ENCODE measurements around the gene SLC7A5.
A peak's percentile ranks its signal among the peaks of the same experiment; 100 is the strongest.
"Not testable (repeated sequence)": the region's sequence is repeated elsewhere in the genome, so short reads cannot be mapped to it uniquely, and the experiment has no call there.

The SLC7A5 gene

DNA sequence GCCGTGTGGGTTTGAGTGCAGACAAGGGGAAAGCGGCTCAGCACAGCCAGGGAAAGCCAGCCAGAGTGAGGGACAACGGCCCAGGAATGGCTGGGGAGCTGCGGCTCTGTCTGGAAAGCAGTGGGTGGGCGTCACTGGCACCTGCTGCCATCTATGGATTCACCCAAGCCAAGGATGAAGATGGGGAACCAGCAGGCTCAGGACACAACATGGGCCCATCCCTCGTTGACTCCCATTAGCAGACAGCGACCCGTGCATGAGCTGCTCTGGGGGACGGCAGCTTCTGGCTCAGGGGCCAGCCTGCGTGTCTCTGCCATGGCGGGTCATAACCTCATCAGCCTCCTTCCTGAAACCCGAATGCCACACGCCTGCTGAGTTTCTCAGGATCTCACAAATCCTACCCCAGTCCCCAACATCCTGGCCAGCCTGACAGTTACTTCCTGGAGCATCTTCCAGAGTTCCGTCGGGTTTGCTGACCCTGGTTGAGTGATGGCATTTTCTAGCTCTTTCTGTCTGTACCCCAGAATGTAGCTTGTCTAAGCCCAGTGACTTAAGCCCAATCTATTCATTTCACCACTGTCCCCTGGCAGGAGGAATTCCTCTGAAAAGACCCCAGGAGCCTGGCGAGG lies 50.7 kb downstream of the SLC7A5 start:
- DNase-seq, result no peak

DNA sequence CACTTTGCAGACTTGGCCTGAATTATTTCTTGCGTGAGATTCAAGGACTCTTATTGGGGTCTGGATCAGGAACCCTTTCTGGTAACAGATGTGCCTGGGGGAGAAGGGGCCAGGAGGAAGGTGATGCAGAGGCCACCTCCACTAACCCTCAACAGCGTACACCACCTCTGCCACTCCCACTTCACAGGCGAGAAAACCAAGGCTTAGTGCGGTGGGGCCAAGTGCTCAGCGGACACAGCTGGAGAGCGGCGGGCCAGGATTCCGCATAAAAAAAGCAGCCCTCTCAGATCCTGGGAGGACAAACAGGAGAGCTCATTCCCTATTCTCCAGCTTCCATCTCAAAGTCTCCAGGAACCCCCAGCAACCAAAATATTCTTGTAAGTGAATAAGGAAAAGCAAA lies 51.4 kb downstream of the SLC7A5 start:
- no peak for DNase-seq

DNA sequence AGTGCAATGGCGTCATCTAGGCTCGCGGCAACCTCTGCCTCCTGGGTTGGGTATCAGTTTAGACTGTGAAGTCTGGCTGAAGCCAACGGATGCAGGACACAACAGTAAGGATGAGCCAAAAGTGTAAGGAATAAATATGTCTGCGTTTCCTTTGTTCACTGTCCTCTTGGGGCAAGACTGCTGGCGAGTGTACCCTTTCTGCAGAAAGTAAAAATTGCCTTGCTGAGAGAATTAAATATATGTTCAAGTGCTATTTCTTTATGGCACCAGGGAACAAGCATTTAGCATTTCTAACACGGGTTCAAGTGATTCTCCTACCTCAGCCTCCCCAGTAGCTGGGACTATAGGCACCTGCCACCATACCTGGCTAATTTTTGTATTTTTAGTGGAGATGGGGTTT lies 51.9 kb downstream of the SLC7A5 start:
- DNase-seq, result not testable (repeated sequence)

DNA sequence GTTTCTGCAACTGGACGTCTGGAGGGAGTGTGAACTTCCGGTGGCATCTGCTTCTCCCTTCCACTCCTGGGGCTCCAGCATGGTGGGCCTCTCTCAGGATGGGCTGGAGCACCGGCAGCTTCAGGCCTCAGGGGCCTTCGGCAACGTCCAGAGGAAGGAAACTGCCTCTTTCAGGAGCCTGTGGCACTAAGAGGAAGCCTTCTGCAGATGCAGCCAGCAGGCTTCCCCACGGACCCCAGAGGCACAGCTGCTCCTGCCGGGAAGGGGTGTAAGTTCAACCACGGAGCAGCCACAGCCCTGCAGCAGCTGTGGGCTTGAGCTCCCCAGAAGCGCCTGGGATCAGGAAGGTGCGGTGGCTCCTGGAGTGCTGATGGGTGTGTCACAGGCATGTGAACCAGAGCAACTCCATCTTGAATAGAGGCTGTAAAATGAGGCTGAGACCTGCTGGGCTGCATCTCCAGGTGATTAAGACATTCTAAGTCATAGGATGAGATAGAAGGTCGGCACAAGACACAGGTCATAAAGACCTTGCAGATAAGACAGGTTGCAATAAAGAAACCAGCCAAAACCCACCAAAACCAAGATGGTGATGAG lies 52.7 kb downstream of the SLC7A5 start:
- DNase-seq, result no peak

DNA sequence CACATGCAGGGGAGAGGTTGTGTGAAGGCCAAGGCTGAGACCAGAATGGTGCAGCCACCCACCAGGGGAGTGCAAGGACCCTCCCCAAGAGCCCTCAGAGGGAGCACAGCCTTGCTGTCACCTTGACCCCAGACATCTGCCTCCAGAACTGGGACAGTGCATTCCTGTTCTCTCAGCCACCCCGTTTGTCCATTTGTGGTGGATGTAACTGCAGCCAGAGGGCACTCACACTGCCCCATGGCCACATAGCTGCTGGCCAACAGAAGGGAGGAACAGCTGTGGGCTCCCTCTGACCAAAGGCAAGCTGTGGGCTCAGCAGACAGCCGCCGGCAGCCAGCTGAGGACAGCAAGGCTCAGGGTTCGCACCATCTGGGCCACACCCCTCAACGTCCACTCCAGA lies 53.7 kb downstream of the SLC7A5 start:
- no peak for DNase-seq

DNA sequence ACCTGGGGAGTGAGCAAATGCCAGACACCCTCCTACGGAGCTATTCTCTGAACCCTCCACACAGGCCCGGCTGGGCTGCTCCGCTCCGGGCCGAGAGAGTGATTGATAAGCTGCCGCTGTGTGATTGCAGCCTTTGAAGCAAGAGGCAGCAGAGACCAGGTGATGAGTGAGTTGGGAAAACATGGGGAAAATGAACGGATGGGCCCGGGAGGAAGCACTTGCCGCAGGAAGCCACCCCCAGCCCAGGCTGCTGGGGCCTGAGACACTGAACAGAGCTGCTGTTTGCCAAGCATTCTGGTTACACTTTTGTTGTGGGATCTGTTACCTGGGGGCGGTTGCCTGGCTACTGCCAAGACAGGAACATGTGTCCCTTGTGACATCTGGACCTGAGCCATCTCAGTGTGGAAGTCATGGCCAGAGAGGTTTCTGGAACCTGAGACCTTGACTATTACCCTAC lies 57.1 kb downstream of the SLC7A5 start:
- DNase-seq, result no peak

DNA sequence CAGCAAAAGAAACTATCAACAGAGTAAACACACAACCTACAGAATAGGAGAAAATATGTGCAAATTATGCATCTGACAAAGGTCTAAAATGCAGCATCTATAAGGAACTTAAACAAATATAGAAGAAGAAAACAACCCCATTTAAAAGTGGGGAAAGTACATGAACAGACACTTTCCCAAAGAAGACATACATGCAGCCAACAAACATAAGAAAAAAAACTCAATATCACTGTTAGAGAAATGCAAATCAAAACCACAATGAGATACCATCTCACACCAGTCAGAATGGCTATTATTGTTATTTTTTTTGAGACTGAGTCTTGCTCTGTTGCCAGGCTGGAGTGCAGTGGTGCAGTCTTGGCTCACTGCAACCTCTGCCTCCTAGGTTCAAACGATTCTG lies 57.9 kb downstream of the SLC7A5 start:
- DNase-seq, result not testable (repeated sequence)

DNA sequence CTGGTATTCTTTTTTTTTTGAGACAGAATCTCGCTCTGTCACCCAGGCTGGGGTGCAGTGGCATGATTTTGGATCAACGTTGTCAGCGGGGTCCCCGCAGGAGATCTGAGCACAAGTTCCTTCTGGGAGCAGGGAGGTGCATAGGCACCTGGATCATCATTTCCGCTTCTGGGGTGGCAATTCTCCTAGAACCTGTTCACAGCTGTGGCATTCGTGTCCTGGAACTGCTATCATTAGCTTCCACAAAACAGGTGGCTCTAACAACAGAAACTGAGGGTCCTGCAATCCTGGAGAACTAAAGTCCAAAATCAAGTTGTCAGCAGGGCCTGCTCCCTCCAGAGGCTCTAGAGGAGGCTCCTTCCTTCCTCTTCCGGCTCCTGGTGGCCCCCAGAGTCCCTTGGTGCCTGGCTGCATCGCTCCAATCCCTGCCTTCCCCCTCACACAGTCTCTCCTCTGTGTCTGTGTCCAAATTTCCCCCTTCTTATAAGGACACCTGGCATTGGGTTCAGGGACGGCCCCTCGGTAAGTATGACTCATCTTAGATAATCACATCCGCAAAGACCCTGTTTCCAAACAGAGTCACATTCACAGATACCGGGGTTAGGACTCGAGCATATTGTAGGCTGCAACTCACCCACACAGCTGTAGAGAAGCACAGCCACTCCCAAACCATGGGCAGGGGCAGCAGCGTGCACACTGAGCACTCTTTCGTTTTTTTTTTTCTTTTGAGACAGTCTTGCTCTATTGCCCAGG lies 60.0 kb downstream of the SLC7A5 start:
- DNase-seq, result no peak

DNA sequence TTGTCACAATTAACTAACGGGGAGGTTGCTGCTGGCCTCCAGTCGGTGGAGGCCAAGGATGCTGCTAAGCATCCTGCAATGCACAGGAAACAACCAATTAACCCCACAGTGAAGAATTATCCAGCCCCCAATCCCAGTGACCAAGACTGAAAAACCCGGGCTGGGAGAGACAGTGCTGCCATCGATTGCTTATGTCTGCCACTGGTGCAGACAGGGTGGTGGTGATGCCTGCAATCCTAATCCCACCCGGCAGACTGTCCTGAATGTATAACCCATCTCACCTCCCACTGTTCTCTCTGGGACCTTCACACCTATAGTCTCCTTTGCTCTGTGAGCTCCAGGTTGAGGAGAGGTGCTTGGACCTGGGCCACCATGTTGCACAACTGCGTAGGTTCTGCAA lies 61.2 kb downstream of the SLC7A5 start:
- DNase-seq, result no peak

DNA sequence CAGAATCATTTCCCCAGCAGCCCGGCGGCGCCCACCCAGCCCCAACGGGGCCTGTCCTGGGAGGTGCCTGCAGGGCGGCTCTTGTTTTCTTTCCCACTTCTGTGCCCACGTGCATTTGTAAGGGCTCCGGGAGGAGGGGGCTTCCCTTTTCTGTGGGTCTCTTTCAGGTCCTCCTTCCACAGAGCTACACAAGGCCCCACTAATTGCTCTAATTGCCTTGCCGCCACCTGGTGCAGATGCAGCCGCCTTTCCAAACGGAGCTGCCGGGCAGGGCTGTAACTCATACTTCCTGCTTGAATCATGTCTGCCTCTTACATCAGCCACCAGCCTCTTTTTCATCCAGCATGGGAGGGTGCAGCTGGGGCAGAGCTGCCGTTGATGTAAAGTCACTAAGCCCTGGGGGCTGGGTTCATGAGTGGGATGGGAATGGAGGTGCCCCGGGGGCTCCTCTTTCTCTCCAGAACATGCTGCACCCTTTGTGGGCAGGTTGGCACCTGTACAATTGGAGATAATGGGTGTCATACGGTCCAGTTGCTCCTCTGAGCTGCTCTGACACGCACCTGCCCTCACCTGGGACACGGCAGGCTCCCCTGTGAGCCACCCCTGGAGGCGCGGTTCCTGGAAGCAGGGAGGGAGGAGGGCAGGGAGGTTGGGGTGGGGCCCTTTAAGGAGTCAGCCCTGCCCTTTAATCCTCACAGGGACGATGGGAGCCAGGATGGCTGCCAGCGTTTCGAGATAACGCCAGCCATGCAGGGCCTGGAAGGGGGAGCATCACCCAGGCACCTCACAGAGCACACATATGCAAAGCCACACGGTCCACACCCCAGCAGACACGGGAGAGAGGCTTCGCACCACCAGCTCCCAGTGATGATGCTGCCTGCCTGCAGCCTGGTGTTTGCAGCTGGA lies 62.4 kb downstream of the SLC7A5 start:
- DNase-seq, result peak; percentile 58

DNA sequence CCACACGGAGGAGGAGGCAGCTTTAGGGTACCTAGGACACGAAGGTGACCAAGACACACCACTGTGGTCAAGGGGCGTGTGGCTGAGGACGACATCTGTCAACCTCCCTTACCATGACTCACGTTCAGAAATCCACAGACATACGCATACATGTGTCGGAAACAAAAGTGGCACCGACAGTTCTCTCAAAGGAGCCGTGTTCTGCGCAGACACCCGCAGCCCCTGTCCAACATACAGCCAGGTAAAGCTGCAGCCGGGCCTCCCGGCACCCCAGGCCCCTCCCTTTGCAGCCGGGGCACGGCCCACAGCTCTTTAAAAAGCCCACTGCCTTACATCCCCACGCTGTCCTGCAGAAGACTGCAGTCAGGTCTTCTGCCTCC lies 63.1 kb downstream of the SLC7A5 start:
- peak; percentile 44 for DNase-seq

DNA sequence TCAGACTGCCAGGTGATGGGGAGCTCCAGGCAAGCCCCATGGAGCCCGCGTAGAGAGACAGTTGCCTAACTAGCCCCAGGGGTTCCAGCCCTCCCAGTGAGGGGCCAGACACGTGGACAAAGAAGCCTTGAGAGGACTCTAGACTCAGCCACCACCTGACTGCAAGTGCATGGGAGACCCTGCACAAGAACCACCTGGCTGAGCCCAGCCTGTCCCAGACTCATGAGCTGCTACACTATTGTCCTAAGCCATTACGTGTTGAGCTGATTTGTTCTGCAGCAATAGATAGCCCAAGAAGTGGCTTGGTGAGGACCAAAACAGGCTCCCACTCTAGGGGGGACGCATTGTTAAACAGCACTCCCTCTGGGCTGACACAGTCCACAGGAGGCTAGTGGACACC lies 65.9 kb downstream of the SLC7A5 start:
- no peak for DNase-seq

DNA sequence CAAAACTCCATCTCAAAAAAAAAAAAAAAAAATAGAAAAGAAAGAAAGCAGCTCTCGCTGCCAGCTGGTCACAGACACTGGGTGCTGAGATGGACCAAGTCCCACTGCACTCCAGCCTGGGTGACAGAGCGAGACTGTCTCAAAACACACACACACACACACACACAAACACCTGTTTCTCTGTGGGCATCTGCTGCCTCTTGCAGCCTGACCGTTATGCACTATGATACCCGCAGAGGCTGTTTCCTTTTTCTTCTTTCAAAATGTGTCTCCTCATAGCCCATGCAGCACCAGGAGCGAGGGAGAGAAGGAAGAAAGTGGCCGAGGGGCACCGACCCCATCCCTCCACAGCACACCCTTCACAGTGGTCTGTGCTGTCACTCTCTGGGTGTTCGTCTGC lies 66.6 kb downstream of the SLC7A5 start:
- no peak for DNase-seq

DNA sequence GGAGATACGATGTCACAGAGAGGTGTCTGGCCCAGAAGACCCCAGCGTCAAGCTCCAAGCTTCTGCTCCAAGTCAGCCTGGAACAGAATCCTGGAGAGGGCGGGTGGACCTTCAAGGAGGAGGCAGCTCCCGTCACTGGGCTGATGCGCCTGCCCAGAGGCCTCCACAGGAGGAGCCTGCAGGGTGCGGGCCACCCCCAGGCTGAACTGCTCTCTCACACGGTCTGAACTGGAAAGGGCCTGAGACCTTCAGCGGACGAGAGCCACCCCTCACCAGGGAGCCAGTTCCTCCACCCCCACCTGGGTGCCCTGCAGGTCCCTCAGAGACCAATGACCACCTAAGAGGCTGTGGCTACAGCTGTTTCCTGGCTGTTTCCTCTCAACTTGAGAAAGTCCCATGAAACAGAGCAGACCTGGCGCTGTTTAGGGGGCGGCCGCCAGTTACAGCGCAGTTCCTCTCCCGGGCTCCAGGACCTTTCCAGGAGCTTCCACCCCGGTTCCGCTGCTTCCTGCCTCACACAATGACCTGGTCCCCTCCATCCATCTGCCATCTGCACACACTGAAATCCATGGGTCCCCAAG lies 67.5 kb downstream of the SLC7A5 start:
- no peak for DNase-seq

DNA sequence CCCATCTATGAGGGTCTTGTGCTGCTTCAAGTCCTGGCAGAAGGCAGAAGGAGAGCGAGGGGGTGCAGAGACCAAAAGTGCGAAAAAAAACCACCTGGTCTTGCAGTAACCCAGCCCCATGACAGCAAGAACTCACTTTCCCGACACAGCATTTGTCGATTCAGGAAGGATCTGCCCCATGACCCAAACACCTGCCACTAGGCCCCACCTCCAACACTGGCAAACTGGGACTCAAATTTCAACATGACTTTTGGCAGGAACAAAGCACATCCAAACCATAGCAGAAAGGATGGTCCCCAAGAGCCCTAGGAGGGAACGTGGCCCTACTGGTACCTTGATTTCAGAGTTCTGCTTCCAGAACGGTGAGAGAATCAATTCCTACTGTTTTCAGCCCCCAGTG lies 68.8 kb downstream of the SLC7A5 start:
- DNase-seq, result no peak

DNA sequence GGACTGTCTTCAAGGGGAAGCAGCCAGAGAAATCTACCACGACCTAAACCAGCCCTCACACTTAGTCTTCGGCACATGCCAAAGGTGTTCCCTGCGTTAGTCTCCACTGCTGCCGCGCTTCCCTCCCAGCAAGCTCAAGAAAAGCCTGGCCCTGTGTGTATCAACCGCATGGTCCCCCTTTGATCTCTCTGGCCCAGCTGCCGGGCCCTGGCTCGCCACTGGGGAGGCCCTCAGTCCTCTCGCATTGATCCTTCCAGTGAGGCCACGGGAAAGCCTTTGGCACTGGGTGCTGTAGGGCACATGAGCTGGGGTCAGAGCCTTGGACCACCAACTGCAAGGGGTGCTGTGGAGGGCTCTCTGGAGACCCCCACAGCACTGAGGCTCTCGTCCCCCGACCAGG lies 74.0 kb downstream of the SLC7A5 start:
- DNase-seq, result no peak

DNA sequence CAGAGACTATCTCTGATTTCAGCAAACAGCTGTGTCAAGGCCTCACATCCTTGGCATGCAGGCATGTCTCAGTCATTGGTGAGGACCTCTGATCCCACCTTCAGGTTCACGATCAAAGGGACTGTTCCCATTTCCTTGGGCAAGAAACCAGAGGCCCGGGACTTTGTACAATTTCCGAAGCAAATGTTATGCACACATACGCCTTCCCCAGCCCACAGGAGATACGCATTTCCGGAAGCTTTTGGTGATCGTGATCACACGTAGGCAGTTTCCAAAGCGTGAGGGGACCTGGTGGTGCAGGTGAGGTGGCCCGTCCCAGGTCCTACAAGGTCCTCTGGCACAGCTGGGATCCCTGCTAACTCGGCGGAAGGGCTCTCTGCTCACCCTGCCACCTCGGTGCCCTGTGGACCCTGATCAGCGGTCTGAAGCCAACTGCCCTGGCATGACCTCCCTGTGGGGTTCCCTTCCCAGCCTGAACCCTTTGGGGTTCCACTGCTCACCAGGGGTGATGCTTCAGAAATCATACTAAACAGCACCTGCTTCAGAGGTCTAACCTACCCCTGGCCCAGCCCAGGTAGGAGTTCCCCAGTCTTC lies 74.7 kb downstream of the SLC7A5 start:
- DNase-seq, result no peak

DNA sequence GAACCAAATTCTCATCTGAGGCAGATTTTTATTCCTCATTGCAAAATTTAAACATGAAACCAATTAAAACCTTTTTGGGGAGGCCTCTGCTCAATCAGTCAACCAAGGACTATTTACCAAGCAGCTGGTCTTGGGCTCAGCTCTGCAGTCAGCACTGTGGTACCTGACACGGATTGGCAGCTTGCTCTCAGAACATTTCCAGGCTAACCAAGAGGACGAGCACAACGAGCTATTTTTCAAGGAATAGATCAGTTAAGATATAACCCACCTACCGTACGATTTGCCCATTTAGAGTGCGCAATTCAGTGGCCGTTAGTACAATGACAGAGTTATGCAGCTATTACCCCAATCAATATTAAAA lies 77.1 kb downstream of the SLC7A5 start:
- no peak for DNase-seq

DNA sequence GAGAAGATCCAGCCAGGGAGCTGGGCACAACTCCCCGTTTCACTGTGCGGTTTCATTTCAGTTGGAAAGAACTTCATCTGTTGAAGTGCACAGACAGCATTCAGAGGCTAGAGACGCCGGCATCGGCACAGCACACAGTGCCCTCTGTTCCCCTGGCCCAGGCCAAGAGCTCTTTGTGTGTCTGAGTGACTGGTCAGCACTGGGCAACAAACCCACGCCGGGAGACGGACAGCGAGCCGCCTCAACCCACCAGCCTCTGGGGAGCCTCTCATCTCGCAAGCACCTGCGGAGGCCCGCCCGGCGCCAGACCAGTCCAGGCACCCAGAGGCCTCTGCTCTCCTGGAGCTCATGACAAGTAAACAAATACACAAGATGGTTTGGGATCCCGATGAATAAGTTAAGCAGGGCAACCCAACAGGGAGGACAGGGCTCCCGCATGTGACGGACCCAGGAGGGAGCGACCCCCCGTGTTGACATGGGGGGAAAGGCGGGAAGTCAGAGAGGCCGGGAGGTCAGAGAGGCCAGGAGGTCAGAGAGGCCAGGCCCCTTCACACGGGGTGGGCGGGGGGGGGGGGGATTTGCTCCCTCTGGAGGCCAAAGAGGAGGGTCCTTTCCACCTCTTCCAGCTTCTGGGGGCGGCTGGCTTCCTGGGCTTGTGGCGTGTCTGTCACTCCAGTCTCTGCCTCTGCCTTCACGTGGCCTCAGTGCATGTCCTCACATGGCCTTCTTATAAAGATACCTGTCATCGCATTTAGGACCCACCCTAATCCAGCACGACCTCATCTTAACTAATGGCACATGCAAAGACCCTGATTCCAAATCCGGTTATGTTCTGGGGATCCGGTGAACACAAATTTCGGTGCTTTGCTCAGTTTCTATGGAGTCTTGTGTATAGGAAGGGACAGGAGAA lies 77.8 kb downstream of the SLC7A5 start:
- no peak for DNase-seq

DNA sequence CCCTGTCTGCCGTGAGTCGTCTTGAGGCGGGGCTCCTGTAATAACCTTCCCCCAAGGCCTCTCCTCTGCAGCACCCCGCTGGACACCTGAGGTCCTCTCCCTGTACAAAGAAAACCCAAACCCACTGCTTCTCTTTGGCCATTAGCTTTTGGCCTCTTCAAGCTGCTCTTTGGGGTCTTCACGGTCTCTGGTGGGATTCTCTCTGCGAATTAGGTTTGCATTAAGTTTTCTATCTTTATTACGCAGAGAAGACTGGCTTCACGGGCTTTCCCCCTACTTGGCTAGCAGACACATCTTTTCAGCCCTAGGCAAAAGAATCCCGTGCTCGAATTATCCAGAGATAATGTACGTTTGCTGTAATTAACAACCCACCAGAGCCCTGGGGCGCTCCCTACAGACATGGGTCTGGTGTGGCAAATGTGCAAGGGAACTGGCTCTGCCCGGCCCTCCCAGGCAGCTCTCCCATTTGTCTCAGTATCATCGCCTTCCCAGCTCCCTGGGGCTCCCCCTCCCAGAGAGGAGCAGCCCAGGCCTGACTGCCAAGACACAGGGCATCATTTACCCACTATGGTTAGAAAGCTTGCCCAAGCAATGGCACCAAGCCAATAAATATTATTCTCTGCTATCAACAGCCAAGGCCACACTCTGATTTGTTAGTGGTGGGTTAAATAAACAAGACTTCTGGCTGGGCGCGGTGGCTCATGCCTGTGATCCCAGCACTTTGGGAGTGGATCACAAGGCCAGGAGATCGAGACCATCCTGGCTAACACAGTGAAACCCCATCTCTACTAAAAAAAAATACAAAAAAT lies 78.8 kb downstream of the SLC7A5 start:
- DNase-seq, result no peak

All from activated CD4-positive, CD25-positive, alpha-beta regulatory T cell treated with anti-CD3 and anti-CD28 coated beads, Interleukin-2, amount 50 U/mL, for 72 hours (primary cell).